HEK293 (cell line): ENCODE data around the gene KCNT1.
A peak's percentile ranks its signal among the peaks of the same experiment; 100 is the strongest.

Experiments used
- CTCF ChIA-PET: fragments of 350-600 bp; formaldehyde crosslinking; extraction: SDS; loops from one replicate; lab custom pipeline; 2021; ENCODE audit warnings: antibody characterized with exemption; lab: Yijun Ruan, JAX
- POLR2A ChIA-PET: fragments of 300-600 bp; formaldehyde crosslinking; extraction: SDS; loops from one replicate; lab custom pipeline; 2020; ENCODE audit warnings: antibody characterized with exemption, inconsistent platforms; lab: Yijun Ruan, JAX
- H3K27ac ChIP-seq: fragments of 200-500 bp; sonication (Bioruptor generic); 2 replicates; pipeline ENCODE4 v1.5.1; 2014; ENCODE audit warnings: low read depth, low read length, control low read depth, inconsistent platforms; ENCODE audit errors: extremely low read depth
- H3K36me3 ChIP-seq, 2 experiments: fragments of 200-500 bp in 1 of 2; sonication (Bioruptor generic) in 1 of 2; 1 replicate in 1 of 2; 2 replicates in 1 of 2; pipeline ENCODE4 v1.5.1; 2014 to 2017; ENCODE audit warnings: inconsistent platforms in 2 of 2, low read length in 2 of 2; ENCODE audit not compliant: control insufficient read depth in 2 of 2, insufficient read depth in 1 of 2
- H3K4me1 ChIP-seq: fragments of 200-500 bp; sonication (Bioruptor generic); 2 replicates; pipeline ENCODE4 v1.5.1; 2014; ENCODE audit warnings: mild to moderate bottlenecking, low read length, inconsistent platforms; ENCODE audit not compliant: control insufficient read depth, insufficient read depth
- H3K4me3 ChIP-seq: 2 replicates; pipeline ENCODE4 v1.5.1; 2011; ENCODE audit warnings: low read depth, mild to moderate bottlenecking, control low read depth, low read length, moderate library complexity
- H3K9me3 ChIP-seq: fragments of 200-500 bp; sonication (Bioruptor generic); 2 replicates; pipeline ENCODE4 v1.5.1; 2014; ENCODE audit warnings: low read depth, low read length, inconsistent platforms; ENCODE audit not compliant: control insufficient read depth, insufficient read depth
- BCL11A ChIP-seq: fragments of 450-650 bp; formaldehyde crosslinking; IDR thresholded peaks from 2 replicates; pipeline ENCODE4 v1.5.1; 2016; ENCODE audit warnings: low read depth, missing biosample characterization, missing genetic modification characterization
- EGR2 ChIP-seq: fragments of 450-650 bp; formaldehyde crosslinking; IDR thresholded peaks from 2 replicates; pipeline ENCODE4 v1.5.1; 2016; ENCODE audit warnings: low read depth, missing biosample characterization, missing genetic modification characterization
- GLIS1 ChIP-seq: fragments of 450-650 bp; formaldehyde crosslinking; IDR thresholded peaks from 2 replicates; pipeline ENCODE4 v1.5.1; 2016; ENCODE audit warnings: missing biosample characterization, missing genetic modification characterization
- IKZF3 ChIP-seq: fragments of 450-650 bp; IDR thresholded peaks from 2 replicates; pipeline ENCODE4 v1.5.0; 2018; ENCODE audit warnings: missing biosample characterization, mild to moderate bottlenecking, missing genetic modification characterization, moderate library complexity
- PRDM1 ChIP-seq: fragments of 450-650 bp; formaldehyde crosslinking; IDR thresholded peaks from 2 replicates; pipeline ENCODE4; 2016; ENCODE audit warnings: missing biosample characterization, missing genetic modification characterization
- PRDM4 ChIP-seq: fragments of 450-650 bp; formaldehyde crosslinking; IDR thresholded peaks from 2 replicates; pipeline ENCODE4 v1.5.1; 2017; ENCODE audit warnings: missing biosample characterization, missing genetic modification characterization
- REPIN1 ChIP-seq: fragments of 450-650 bp; formaldehyde crosslinking; IDR thresholded peaks from 2 replicates; pipeline ENCODE4 v1.5.1; 2017; ENCODE audit warnings: missing biosample characterization, missing genetic modification characterization, low read depth
- SETDB1 ChIP-seq: IDR thresholded peaks from one replicate; pipeline ENCODE4 v1.6.1; 2017; ENCODE audit warnings: mild to moderate bottlenecking, low read length, moderate library complexity, mixed read lengths; ENCODE audit not compliant: insufficient read length
- SP2 ChIP-seq: fragments of 450-650 bp; formaldehyde crosslinking; IDR thresholded peaks from 2 replicates; pipeline ENCODE4 v1.5.1; 2016; ENCODE audit warnings: missing biosample characterization, missing genetic modification characterization
- ZBTB1 ChIP-seq: fragments of 450-650 bp; formaldehyde crosslinking; IDR thresholded peaks from 2 replicates; pipeline ENCODE4 v1.5.1; 2016; ENCODE audit warnings: missing biosample characterization, missing genetic modification characterization
- ZFHX2 ChIP-seq: fragments of 450-650 bp; formaldehyde crosslinking; conservative IDR thresholded peaks from 2 replicates; pipeline ENCODE4 v1.5.1; 2016; ENCODE audit warnings: missing biosample characterization, missing genetic modification characterization
- ZFP3 ChIP-seq: fragments of 450-650 bp; formaldehyde crosslinking; IDR thresholded peaks from 2 replicates; pipeline ENCODE4 v1.5.1; 2016; ENCODE audit warnings: low read depth, missing biosample characterization, missing genetic modification characterization
- ZFP41 ChIP-seq: fragments of 450-650 bp; formaldehyde crosslinking; IDR thresholded peaks from 2 replicates; pipeline ENCODE4 v1.5.1; 2016; ENCODE audit warnings: missing biosample characterization, missing genetic modification characterization, borderline replicate concordance
- ZIC2 ChIP-seq: fragments of 450-650 bp; formaldehyde crosslinking; IDR thresholded peaks from 2 replicates; pipeline ENCODE4 v1.5.1; 2016; ENCODE audit warnings: missing biosample characterization, missing genetic modification characterization
- ZNF146 ChIP-seq: fragments of 450-650 bp; formaldehyde crosslinking; IDR thresholded peaks from 2 replicates; pipeline ENCODE4 v1.5.1; 2016; ENCODE audit warnings: missing biosample characterization, missing genetic modification characterization
- ZNF157 ChIP-seq: fragments of 450-650 bp; formaldehyde crosslinking; IDR thresholded peaks from 2 replicates; pipeline ENCODE4 v1.5.1; 2016; ENCODE audit warnings: missing biosample characterization, missing genetic modification characterization
- ZNF366 ChIP-seq: fragments of 450-650 bp; formaldehyde crosslinking; conservative IDR thresholded peaks from 2 replicates; pipeline ENCODE4 v1.5.1; 2016; ENCODE audit warnings: missing biosample characterization, missing genetic modification characterization
- ZNF398 ChIP-seq: fragments of 450-650 bp; formaldehyde crosslinking; IDR thresholded peaks from 2 replicates; pipeline ENCODE4 v1.5.1; 2017; ENCODE audit warnings: missing biosample characterization, missing genetic modification characterization
- ZNF433 ChIP-seq: fragments of 450-650 bp; formaldehyde crosslinking; IDR thresholded peaks from 2 replicates; pipeline ENCODE4 v1.5.1; 2016; ENCODE audit warnings: missing biosample characterization, missing genetic modification characterization, low read depth
- ZNF514 ChIP-seq: fragments of 450-650 bp; formaldehyde crosslinking; IDR thresholded peaks from 2 replicates; pipeline ENCODE4 v1.5.1; 2016; ENCODE audit warnings: missing biosample characterization, missing genetic modification characterization
- ZNF548 ChIP-seq: fragments of 450-650 bp; formaldehyde crosslinking; IDR thresholded peaks from 2 replicates; pipeline ENCODE4 v1.5.1; 2016; ENCODE audit warnings: missing biosample characterization, missing genetic modification characterization
- ZNF639 ChIP-seq: fragments of 450-650 bp; formaldehyde crosslinking; IDR thresholded peaks from 2 replicates; pipeline ENCODE4 v1.5.1; 2016; ENCODE audit warnings: missing biosample characterization, missing genetic modification characterization
- ZNF707 ChIP-seq: fragments of 450-650 bp; formaldehyde crosslinking; IDR thresholded peaks from 2 replicates; pipeline ENCODE4 v1.5.1; 2016; ENCODE audit warnings: missing biosample characterization, missing genetic modification characterization
- ZNF768 ChIP-seq: fragments of 450-650 bp; formaldehyde crosslinking; IDR thresholded peaks from 2 replicates; pipeline ENCODE4 v1.5.1; 2018; ENCODE audit warnings: missing biosample characterization, mild to moderate bottlenecking, missing genetic modification characterization
- ZNF792 ChIP-seq: fragments of 450-650 bp; formaldehyde crosslinking; IDR thresholded peaks from 2 replicates; pipeline ENCODE4 v1.5.1; 2016; ENCODE audit warnings: missing biosample characterization, missing genetic modification characterization
- ZNF830 ChIP-seq: fragments of 450-650 bp; IDR thresholded peaks from 2 replicates; pipeline ENCODE4 v1.5.0; 2018; ENCODE audit warnings: missing biosample characterization, missing genetic modification characterization, low read depth, mild to moderate bottlenecking, moderate library complexity
- TF ChIP-seq, protein P1 (sequence below): fragments of 450-650 bp; formaldehyde crosslinking; IDR thresholded peaks from 2 replicates; pipeline ENCODE4 v1.5.1; 2017; ENCODE audit warnings: missing biosample characterization, missing genetic modification characterization

The KCNT1 gene

GRCh38 chr9:135717410-135717809 is 15.4 kb downstream of the KCNT1 start (continued):
- TF ChIP-seq ZIC2 (tag by site-specific recombination) (no peak), EGR2 (no peak), SP2 (tag by site-specific recombination) (no peak), ZBTB1 (tag by site-specific recombination) (no peak), ZNF398 (tag by site-specific recombination) (no peak), ZFP41 (tag by site-specific recombination) (no peak)

GRCh38 chr9:135718616-135719015 is 16.6 kb downstream of the KCNT1 start:
- CTCF ChIA-PET = no interaction called here
- H3K9me3 ChIP-seq = no peaks in the 10 kb centered on the region
- TF ChIP-seq EGR2 (peak; percentile 56; the same call in 1 of the 2 replicates), ZFHX2 (tag by site-specific recombination) (peak; percentile 77), SP2 (tag by site-specific recombination) (peak; percentile 14; the same call in 1 of the 2 replicates), ZNF707 (no peak)
- TF ChIP-seq, protein P1, sequence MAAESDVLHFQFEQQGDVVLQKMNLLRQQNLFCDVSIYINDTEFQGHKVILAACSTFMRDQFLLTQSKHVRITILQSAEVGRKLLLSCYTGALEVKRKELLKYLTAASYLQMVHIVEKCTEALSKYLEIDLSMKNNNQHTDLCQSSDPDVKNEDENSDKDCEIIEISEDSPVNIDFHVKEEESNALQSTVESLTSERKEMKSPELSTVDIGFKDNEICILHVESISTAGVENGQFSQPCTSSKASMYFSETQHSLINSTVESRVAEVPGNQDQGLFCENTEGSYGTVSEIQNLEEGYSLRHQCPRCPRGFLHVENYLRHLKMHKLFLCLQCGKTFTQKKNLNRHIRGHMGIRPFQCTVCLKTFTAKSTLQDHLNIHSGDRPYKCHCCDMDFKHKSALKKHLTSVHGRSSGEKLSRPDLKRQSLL (tag by site-specific recombination) = peak; percentile 63; the same call in 1 of the 2 replicates
- H3K4me1 ChIP-seq = no peaks in the 10 kb centered on the region
- POLR2A ChIA-PET = interaction anchor here (0.7 kb wide), 1 partner anchor 11 kb away, joined by 3 read pairs; no protein-coding TSS in a partner anchor
- H3K36me3 ChIP-seq = no peaks in the 10 kb centered on the region
- H3K27ac ChIP-seq = no peak overlapping the region
- H3K4me3 ChIP-seq = no peak overlapping the region

- no peaks in the 10 kb centered on the region for H3K4me1 ChIP-seq
- no peaks in the 10 kb centered on the region for H3K36me3 ChIP-seq
- TF ChIP-seq ZNF366 (tag by site-specific recombination) (no peak), ZNF146 (no peak), IKZF3 (no peak), PRDM4 (tag by site-specific recombination) (no peak), ZNF157 (tag by site-specific recombination) (no peak), ZNF639 (no peak), ZNF433 (tag by site-specific recombination) (no peak), ZNF768 (no peak), GLIS1 (tag by site-specific recombination) (no peak), BCL11A (tag by site-specific recombination) (no peak), REPIN1 (no peak), ZFP3 (tag by site-specific recombination) (no peak), ZNF830 (tag by site-specific recombination) (no peak), ZNF548 (no peak), SETDB1 (no peak), ZNF514 (tag by site-specific recombination) (no peak), ZNF792 (tag by site-specific recombination) (no peak), PRDM1 (tag by site-specific recombination) (no peak)
- H3K9me3 ChIP-seq = no peaks in the 10 kb centered on the region
- POLR2A ChIA-PET = no interaction called here
- CTCF ChIA-PET = no interaction called here
- no peak overlapping the region for H3K4me3 ChIP-seq
- no peak overlapping the region for H3K27ac ChIP-seq
Observed at GRCh38 chr9:135719472-135719871, 17.5 kb downstream of the KCNT1 start.
